ENCODE measurements around the gene MAN2A2. TPM values are rescaled to one million over a fixed set of nuclear protein-coding genes. Genes with fewer than 3 reads are reported as not detected.

MAN2A2 gene
- total and polyA plus RNA-seq, 9 of the 15 experiments (the other 6 are each of a cell fraction or from before 2014, with no cell fraction given) = 7.3 to 151 (median 43.4) TPM

- TF ChIP-seq BCLAF1 (IDR thresholded peaks at IDR 0.05; ENCODE audit: borderline replicate concordance in 1 of 2, control insufficient read depth in 1 of 2, low read depth in 2 of 2, low read length in 1 of 2) = no peak
- TF ChIP-seq, protein P1, sequence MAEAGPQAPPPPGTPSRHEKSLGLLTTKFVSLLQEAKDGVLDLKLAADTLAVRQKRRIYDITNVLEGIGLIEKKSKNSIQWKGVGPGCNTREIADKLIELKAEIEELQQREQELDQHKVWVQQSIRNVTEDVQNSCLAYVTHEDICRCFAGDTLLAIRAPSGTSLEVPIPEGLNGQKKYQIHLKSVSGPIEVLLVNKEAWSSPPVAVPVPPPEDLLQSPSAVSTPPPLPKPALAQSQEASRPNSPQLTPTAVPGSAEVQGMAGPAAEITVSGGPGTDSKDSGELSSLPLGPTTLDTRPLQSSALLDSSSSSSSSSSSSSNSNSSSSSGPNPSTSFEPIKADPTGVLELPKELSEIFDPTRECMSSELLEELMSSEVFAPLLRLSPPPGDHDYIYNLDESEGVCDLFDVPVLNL (CRISPR knock-in tag; IDR thresholded peaks at IDR 0.05; ENCODE audit: low read depth) = no peak
- TF ChIP-seq ZNF445 (CRISPR knock-in tag; IDR thresholded peaks at IDR 0.05; ENCODE audit: low read depth) = no peak
- TF ChIP-seq FOXA3 (CRISPR knock-in tag; conservative IDR thresholded peaks at IDR 0.05 in 1 of 2, IDR thresholded peaks at IDR 0.05 in 1 of 2) = no peak
- TF ChIP-seq NR1H2 (CRISPR knock-in tag; IDR thresholded peaks at IDR 0.05) = no peak
- TF ChIP-seq HDAC2 (IDR thresholded peaks at IDR 0.05) = 0 out of 2 replicates have a peak, but pooled peaks have one; percentile 1
- TF ChIP-seq CHD4 (IDR thresholded peaks at IDR 0.05; ENCODE audit: insufficient read depth, insufficient replicate concordance, low read depth, low read length, poor library complexity, severe bottlenecking) = no peak
- TF ChIP-seq ZNF717 (CRISPR knock-in tag; IDR thresholded peaks at IDR 0.05) = no peak
- no peak for TF ChIP-seq ID3 (CRISPR knock-in tag; IDR thresholded peaks at IDR 0.05)
- TF ChIP-seq ID3 (tag; IDR thresholded peaks at IDR 0.05) = no peak
- TF ChIP-seq, protein P2, sequence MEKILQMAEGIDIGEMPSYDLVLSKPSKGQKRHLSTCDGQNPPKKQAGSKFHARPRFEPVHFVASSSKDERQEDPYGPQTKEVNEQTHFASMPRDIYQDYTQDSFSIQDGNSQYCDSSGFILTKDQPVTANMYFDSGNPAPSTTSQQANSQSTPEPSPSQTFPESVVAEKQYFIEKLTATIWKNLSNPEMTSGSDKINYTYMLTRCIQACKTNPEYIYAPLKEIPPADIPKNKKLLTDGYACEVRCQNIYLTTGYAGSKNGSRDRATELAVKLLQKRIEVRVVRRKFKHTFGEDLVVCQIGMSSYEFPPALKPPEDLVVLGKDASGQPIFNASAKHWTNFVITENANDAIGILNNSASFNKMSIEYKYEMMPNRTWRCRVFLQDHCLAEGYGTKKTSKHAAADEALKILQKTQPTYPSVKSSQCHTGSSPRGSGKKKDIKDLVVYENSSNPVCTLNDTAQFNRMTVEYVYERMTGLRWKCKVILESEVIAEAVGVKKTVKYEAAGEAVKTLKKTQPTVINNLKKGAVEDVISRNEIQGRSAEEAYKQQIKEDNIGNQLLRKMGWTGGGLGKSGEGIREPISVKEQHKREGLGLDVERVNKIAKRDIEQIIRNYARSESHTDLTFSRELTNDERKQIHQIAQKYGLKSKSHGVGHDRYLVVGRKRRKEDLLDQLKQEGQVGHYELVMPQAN (IDR thresholded peaks at IDR 0.05; ENCODE audit: borderline replicate concordance) = no peak
- TF ChIP-seq PHB2 (IDR thresholded peaks at IDR 0.05; ENCODE audit: low read depth) = no peak
- TF ChIP-seq ERF (CRISPR knock-in tag; IDR thresholded peaks at IDR 0.05) = no peak
- TF ChIP-seq, protein P3, sequence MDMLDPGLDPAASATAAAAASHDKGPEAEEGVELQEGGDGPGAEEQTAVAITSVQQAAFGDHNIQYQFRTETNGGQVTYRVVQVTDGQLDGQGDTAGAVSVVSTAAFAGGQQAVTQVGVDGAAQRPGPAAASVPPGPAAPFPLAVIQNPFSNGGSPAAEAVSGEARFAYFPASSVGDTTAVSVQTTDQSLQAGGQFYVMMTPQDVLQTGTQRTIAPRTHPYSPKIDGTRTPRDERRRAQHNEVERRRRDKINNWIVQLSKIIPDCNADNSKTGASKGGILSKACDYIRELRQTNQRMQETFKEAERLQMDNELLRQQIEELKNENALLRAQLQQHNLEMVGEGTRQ (CRISPR knock-in tag; IDR thresholded peaks at IDR 0.05) = 0 out of 2 replicates have a peak, but pooled peaks have one; percentile 34
- TF ChIP-seq CHD2 (IDR thresholded peaks at IDR 0.05; ENCODE audit: low read depth, low read length) = no peak
- no peak for TF ChIP-seq ZNF224 (CRISPR knock-in tag; IDR thresholded peaks at IDR 0.05)
- no peak for TF ChIP-seq MEF2A (IDR thresholded peaks at IDR 0.05; ENCODE audit: control insufficient read depth, low read depth, low read length)
- no peak for TF ChIP-seq NR2F6 (CRISPR knock-in tag; IDR thresholded peaks at IDR 0.05)
- no peak for TF ChIP-seq PPARD (CRISPR knock-in tag; IDR thresholded peaks at IDR 0.05)
Measured at GRCh38 chr15:90869140-90869541, 34.0 kb upstream of the MAN2A2 start (continued).
